ENCODE measurements around the gene CAMSAP3. TPM values are rescaled to one million over a fixed set of nuclear protein-coding genes. Genes with fewer than 3 reads are reported as not detected.

CAMSAP3 gene
- total RNA-seq, 2 donors from 2014 or later = 40.4 to 90.9 TPM

- DNase-seq (ENCODE audit: low spot score) = no peak
- TF ChIP-seq POLR2AphosphoS5 (IDR thresholded peaks at IDR 0.05) (no peak), POLR2A (IDR thresholded peaks at IDR 0.05) (no peak), CTCF (IDR thresholded peaks at IDR 0.05) (no peak)
- 88% methylated on average over 9 of the region's 9 CpGs for WGBS
- Histone ChIP-seq H3K36me3 (no peaks in the 10 kb centered on the region), H3K27ac (no peak overlapping the region), H3K9me3 (no peaks in the 10 kb centered on the region), H3K4me1 (replicated peaks) (no peaks in the 10 kb centered on the region), H3K4me3 (no peak overlapping the region), H3K27me3 (replicated peaks; ENCODE audit: insufficient read depth) (no peaks in the 10 kb centered on the region)
- intact Hi-C loops (cut with DNase I) = no loop called here
Observed at GRCh38 chr19:7603919-7604318, 8.3 kb downstream of the CAMSAP3 start.

- Histone ChIP-seq H3K27ac (no peak overlapping the region), H3K4me1 (replicated peaks) (no peaks in the 10 kb centered on the region), H3K4me3 (no peak overlapping the region), H3K9me3 (no peaks in the 10 kb centered on the region), H3K27me3 (replicated peaks; ENCODE audit: insufficient read depth) (no peaks in the 10 kb centered on the region), H3K36me3 (no peaks in the 10 kb centered on the region)
- intact Hi-C loops (cut with DNase I) = no loop called here
- 79% methylated on average over 14 of the region's 14 CpGs for WGBS
- TF ChIP-seq POLR2AphosphoS5 (IDR thresholded peaks at IDR 0.05) (no peak), POLR2A (IDR thresholded peaks at IDR 0.05) (no peak), CTCF (IDR thresholded peaks at IDR 0.05) (no peak)
- DNase-seq (ENCODE audit: low spot score) = no peak
Observed at GRCh38 chr19:7605490-7606222, 10.0 kb downstream of the CAMSAP3 start.

- WGBS = 84% methylated on average over 17 of the region's 17 CpGs
- H3K4me1 ChIP-seq (replicated peaks) = no peaks in the 10 kb centered on the region
- no peaks in the 10 kb centered on the region for H3K9me3 ChIP-seq
- no peak for TF ChIP-seq POLR2AphosphoS5 (IDR thresholded peaks at IDR 0.05)
- no peak for TF ChIP-seq CTCF (IDR thresholded peaks at IDR 0.05)
- no peak for TF ChIP-seq POLR2A (IDR thresholded peaks at IDR 0.05)
- H3K4me3 ChIP-seq = no peak overlapping the region
- H3K27ac ChIP-seq = no peak overlapping the region
- H3K36me3 ChIP-seq = no peaks in the 10 kb centered on the region
- DNase-seq (ENCODE audit: low spot score) = no peak
- intact Hi-C loops (cut with DNase I) = no loop called here
- H3K27me3 ChIP-seq (replicated peaks; ENCODE audit: insufficient read depth) = no peaks in the 10 kb centered on the region
Observed at GRCh38 chr19:7606289-7606688, 10.6 kb downstream of the CAMSAP3 start.

- H3K27me3 ChIP-seq (replicated peaks; ENCODE audit: insufficient read depth) = no peaks in the 10 kb centered on the region
- no peak for DNase-seq (ENCODE audit: low spot score)
- TF ChIP-seq POLR2A (IDR thresholded peaks at IDR 0.05) (no peak), POLR2AphosphoS5 (IDR thresholded peaks at IDR 0.05) (no peak), CTCF (IDR thresholded peaks at IDR 0.05) (no peak)
- no peak overlapping the region for H3K27ac ChIP-seq
- WGBS = 89% methylated on average over 10 of the region's 10 CpGs
- no peak overlapping the region for H3K4me3 ChIP-seq
- H3K4me1 ChIP-seq (replicated peaks) = no peaks in the 10 kb centered on the region
- H3K9me3 ChIP-seq = no peaks in the 10 kb centered on the region
- no peaks in the 10 kb centered on the region for H3K36me3 ChIP-seq
- intact Hi-C loops (cut with DNase I) = no loop called here
Observed at GRCh38 chr19:7607212-7607873, 11.7 kb downstream of the CAMSAP3 start.

Measured in prostate gland (tissue), 2 donors.